NCI-H460 (cell line): ENCODE data around the gene KDM7A. TPM values are rescaled to one million over a fixed set of nuclear protein-coding genes. Genes with fewer than 3 reads are reported as not detected.
"Not testable (repeated sequence)": the region's sequence is repeated elsewhere in the genome, so short reads cannot be mapped to it uniquely, and the experiment has no call there.

Source experiments
- DNase-seq: peaks from one replicate; pipeline ENCODE4 v3.0.0-alpha.2; 2016; ENCODE audit warnings: low read depth; ENCODE audit errors: extremely low read depth
- total RNA-seq: library from RNA; depleted of rRNA; stranded (reverse); fragments of >200 nt; shearing (Covaris generic); gene quantifications from 2 replicates; pipeline ENCODE4 v1.2.3, GENCODE V29; 2014

KDM7A gene
- total RNA-seq, 1 experiment from 2014 or later = 11.0 TPM

DNA sequence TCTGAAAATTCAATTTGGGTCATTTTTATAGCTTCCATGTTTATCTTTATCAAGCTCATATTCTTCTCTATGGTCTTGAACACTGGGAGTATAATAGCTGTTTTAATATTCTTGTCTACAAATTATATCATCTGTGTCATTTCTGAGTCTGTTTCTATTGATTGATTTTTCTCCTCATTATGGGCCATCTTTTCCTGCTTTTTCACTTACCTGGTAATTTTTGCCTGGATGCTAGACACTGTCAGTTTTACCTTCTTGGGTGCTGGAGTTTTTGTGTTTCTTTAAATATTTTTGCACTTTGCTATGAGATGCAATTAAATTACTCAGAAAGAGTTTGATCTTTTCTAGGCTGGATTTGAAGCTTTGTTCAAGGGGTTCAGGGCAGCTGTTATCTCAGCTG lies 26.8 kb upstream of the KDM7A start:
- no peak for DNase-seq

DNA sequence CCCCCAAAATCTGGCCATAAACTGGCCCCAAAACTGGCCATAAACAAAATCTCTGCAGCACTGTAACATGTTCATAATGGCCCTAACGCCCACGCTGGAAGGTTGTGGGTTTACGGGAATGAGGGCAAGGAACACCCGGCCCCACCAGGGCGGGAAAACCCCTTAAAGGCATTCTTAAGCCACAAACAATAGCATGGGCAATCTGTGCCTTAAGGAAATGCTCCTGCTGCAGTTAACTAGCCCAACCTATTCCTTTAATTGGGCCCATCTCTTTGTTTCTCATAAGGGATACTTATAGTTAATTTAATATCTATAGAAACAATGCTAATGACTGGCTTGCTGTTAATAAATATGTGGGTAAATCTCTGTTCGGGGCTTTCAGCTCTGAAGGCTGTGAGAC lies 26.2 kb upstream of the KDM7A start:
- not testable (repeated sequence) for DNase-seq

DNA sequence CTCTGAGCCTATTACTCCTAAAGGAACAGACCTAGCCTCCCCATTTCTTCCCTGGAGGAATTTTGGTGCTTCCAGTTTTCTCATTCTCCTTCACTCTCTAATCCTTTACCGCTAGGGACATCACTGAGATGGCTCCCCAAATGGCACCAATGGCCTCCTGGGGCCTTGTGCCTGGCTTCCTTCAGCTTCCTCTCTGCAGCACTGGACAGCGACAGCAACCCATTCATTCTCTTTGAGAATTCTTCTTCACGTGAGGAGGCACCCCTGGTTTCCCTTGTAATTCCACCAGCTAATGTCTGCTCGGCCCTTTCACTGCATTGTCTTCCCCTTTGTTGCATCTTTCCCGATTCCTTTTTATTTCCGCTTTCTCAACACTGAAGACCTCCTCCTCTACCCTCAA lies 24.6 kb upstream of the KDM7A start:
- no peak for DNase-seq

DNA sequence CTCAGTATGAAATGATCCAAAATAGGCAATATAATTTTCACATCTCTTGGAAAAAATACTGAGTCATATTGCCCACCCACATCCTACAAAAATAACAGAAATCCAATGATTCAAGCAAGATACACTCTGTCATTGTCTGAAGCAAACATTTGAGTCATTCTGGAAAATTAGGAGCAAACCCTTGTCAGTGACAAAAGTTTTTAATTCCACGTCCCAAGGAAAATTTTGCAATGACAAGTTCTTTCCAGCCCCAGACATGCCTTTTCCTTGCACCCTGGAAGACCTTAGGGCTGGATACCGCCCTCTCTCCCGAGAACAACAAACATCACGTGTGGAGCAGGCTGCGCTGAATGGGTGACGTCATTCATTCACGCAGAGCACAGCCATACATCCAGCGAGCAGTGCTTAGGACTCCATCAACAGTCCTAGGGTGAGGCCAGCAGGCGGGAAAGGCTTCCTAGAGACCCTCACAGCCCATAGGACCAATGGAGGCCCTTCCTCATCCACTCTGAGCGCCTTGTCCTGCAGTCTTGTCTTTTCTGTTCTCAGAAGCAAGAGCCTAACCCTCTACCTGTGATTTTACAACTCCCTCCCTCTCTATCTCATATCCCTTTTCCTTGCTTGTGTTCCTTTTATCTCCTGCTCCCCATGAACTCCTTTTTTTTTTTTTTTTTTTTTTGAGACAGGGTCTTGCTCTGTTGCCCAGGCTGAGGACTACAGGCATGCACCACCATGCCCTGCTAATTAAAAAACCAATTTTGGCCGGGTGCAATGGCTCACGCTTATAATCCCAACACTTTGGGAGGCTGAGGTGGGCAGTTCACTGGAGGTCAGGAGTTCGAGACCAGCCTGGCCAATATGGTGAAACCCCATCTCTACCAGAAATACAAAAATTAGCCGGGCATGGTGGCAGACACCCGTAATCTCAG lies 23.5 kb upstream of the KDM7A start:
- peak; percentile 47 for DNase-seq

DNA sequence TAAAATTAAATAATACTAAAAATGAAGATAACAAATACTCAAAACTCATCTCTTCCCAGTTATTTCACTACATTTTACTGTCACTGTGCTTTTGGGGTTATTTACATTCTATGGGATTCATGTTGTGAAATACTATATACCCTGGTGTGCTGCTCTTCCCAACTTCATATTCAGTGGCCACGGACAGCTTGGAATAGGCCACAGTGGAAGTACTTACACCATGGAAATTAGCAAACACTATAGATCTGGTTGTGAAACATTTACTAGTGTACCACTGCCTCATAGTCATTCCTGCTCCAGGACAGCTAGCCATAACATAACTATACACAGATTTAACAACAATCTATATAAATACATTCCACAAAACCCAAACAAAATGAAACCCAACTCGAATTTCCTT lies 21.2 kb upstream of the KDM7A start:
- no peak for DNase-seq

DNA sequence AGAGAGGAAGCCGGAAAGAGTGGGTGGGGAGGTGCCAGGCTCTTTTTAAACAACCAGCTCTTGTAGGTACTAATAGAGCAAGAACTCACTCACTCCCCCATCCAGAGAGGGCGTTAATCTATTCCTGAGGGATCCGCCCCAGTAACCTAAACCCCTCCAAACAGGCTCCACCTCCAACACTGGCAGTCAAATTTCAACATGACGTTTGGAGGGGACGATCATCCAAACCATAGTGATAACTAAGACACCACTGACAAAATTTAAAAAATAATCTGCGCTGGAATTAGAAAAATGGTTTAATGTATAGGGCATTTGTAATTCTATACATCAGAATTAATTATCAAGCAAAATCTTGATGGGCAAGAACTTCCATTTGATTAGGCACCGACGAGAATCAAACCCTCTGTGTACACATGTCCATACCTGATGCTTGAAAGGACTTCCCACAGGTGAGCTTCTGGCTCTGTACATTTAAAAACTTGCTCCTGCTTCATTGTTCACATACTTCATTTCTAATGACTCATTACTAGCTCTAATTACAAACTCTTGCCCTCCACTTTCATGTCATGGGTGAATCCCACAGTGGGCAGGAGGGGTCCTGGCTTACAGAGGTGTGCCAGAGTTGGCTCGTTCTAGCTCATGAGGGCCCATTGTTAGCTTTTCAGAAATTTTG lies 20.6 kb upstream of the KDM7A start:
- DNase-seq = no peak

DNA sequence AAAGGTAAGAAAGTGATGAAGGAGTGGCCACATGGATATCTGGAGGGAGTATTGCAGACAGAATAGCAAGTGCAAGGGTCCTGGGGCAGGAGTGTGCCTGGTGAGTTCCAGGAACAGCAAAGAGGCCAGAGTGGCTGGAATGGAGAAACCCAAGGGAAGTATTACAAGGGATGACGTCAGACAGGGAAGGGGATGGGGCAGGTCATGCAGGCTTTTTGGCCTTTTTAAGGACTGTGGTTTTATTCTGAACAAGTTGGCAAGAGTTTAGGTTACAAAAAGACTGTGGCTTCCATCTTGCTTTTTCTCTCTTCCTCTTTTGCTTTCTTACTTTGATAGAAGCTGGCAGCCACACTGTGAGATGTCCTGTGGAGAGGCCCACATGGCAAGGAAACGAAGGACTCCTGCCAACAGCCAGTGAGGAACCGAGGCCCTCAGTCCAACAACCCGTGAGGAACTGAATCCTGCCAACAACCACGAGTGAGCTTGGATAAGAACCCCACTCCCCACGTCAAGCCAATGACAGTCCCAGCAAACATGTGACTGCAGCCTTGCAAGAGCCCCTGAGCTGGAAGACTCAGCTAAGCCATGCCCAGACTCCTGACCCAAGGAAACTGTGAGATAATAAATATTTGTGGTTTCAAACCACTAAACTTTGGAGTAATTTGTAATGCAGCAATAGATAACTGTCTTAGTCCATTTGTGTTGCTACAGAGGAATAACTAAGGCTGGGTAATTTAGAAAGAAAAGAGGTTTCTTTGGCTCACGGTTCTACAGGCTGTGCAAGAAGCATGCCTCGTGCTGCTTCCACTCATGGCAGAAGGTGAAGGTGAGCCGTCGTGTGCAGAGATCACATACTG lies 19.8 kb upstream of the KDM7A start:
- DNase-seq = no peak

DNA sequence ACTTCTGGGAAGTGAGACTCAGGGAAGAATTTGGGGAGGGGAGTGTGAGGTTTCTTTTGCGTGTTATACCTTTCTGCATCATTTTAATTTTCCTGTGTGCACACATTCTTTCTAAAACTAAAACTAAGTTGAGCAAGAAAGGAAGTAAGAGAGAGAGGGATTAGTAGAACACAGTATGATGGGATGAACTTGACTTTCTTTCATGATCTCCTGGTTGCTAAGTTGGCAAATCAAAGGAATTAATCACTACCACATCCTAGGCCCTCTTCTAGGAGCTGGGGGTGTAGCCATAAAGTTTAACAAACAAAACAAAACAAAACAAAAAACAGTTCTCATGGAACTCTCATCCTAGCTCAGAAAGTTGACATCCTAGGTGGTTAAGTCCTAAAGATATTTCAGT lies 19.1 kb upstream of the KDM7A start:
- DNase-seq = no peak

DNA sequence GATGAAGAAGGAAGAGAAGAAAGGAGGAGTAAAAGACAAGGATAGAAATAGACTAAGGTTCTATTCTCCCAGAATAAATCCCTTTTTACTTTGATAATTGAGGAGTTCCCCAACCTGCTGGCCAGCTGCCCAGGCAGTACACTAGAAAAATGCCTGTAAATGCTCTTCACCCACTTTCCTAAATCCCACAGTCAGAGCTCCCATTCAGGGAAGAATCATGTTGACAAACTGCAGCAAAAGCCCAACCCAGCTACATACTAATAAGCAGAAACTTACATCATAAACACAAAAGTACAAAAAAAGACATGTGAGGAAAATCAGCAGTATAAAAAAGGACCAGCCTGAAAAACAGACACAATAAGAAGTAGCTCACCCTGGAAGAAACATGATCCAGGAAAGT lies 15.8 kb upstream of the KDM7A start:
- DNase-seq = no peak

DNA sequence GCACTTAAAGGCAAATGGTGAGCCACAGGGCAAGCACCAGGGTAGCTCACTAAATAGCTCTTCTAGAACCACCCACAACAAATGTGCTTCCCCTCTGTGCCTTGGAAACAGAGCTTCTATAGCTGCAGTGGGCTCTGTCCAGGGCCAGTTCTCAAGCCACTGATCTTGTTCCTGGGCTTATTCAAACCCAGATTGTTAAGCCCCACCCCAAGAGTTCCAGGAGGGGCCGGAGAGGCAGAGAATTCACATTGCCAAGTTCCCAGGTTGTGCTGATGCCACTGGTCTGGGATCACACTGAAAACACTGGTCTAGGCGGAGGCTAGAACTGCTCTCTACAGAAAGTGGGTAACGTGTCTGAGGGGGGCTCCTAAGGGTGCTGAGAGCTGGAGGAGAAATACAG lies 15.4 kb upstream of the KDM7A start:
- DNase-seq = no peak

DNA sequence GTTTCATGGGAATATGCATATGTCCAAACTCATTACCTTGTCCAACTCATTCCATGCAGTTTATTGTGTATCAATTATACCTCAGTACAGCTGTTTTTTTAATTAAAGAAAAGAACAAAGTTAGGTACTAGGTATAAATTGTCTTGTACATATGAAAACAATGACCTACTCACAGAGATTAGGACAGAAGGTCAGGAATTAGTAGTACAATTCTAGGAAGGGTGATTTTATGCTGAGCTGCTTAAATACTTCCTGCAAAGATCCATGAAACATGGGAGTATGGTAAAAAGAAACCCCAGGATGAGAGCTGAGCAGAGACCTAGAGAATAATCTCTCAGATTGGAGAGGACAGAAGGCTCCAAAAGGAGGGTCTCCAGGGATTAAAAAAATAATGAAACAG lies 13.8 kb upstream of the KDM7A start:
- DNase-seq = no peak

DNA sequence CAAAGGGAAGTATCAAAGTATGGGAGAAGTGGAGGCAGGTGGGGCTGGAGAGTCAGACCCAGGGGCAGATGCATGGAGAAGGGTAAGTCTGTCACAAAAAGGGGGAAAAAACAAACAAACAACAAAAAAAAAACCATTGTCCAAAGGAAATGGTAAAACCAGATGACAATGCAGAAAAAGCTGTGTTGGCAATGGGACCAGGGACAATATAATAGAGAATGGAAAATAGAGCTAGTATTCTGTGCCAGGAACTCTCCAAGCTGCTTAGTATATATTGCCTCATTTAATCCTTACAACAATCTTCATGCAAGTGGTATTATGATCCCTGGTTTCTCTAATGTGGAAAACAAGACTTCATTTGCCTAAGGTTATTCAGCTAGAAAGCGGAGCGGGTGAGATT lies 13.1 kb upstream of the KDM7A start:
- no peak for DNase-seq

DNA sequence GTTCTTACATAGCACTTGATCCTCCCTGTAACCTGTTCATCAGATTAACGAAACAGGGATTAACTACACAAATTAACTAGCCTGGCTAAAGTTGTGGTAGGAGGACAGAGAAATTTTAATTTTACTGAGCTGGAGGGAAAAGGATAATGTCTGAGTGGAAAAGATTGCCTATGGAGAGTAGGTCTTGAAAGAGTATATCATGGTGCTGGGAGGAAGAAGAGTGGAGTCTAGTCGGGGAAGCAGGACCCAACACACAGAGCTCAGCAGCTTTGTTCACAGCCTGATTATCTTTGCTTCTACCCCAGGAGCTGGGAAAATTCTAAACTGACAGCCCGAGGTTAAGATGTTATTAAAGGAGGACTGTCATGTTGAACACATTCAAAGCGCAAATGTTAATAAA lies 6.1 kb upstream of the KDM7A start:
- DNase-seq = no peak

DNA sequence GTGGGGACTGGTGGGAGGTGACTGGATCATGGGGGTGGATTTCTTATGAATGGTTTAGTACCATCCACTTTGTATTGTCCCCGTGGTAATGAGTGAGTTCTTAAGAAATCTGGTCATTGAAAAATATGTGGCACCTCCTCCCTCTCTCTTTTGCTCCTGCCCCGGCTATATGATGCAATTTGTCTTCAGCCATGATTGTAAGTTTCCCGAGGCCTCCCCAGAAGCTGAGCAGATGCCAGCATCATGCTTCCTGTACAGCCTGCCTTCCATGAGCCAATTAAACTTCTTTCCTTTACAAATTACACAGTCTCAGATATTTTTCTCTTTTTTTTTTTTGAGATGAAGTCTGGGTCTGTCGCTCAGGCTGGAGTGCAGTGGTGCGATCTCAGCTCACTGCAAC lies 2.6 kb upstream of the KDM7A start:
- no peak for DNase-seq

DNA sequence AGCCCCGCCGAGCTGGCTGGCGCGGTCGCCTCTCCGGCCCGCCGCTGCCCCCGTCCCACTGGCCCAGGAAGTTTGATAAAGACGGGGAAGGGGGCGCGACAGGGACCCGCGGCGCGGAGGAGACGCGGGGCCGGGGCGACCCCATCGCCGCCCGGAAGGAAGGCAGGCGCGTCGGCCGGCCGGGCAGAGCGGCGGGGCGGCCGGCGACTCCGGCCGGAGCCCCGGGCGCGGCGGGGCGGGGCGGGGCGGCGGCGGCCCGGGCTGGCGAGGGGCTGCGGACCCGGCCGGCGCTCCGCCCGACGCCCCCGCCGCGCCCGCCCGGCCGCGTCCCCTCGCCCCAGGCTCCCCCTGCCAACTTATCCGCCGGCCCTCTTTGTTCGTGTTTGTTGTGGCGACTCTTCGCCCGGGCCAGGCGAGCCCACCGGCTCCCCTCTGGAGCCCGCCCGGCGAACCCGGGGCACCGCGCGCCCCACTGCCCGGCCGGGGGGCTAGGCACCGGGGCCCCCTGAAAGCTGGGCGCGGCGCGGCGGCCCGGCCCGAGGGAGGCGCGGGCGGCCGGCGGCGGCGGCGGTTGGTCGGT lies 571 bp downstream of the KDM7A start:
- no peak for DNase-seq

DNA sequence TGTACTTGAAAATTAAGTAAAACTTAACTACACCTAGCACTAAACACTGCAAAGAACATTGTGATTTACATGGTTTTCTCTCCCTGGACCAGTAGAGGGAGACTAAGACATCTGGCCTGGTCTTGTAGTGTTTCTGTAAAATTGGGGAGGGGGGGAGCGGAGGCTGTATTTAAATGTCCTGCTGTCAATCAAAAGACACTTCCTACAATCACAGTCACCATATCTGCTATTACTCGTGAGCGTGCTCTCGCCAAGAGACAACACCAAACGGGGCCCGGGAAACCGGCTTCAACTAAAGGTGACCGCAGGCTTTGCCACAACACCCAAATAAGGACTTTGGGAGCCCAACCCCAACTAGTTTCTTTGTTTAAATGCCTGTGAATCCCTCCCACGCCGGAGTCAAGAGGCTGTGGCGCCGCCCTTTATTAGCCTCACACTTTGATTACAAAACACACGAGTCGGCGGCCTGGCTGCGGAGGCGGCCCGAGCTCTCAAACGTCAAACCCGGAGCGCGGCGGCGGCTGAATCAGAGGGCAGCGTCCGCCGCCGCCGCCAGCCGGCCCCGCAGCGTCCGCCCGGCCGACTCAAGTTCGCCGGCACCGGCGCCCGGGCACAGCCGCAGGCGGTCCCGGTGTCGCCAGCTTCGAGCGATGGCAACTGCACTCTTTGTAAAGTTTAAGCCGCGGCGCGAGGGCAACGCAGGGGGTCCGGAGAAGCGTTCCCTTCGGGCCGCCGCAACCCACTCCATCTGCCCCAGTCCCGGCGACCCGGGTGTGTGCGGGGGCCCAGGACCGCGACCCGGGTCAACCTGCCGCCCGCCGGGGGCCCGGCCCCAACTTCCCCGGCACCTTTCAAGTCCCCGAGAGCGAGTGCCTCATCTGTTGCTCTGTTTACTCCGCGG lies 1.3 kb downstream of the KDM7A start:
- peak; percentile 94 for DNase-seq

DNA sequence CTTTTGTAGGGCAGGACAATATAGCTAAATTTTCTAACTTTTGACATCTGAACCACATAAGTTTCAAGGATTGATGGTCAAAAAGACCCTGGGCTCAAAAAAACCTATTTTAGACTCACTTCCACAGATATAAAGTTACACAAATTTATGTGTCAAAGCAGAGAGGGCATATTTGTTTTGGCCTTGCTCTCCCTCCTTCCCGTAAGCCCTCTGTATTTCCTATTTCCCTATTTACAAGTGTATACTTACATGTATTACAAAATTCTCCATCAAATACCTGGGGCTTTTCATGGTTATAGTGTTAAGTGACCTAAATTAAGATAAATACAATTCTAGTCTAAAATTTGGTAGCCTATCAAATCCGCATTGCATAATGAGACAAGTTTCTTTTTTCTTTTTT lies 2.6 kb downstream of the KDM7A start:
- DNase-seq = no peak

DNA sequence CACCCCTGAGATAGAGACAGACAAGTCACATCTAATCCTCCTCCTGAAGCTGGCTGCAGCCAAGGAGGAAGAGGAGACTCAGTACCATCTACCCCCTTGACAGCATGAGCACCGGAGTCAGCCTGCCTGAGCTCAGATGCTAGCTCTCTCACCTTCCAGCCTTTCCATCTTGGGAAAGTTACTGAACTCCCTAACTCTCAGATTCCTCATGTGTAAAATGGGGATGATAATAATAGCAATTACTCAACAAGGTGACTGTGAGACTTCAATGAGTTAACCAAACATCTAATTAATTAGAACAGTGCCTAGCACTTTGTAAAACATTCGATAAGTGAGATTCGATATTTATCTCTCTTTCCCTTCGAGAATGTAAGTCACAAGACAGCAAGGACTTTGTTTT lies 6.4 kb downstream of the KDM7A start:
- no peak for DNase-seq

DNA sequence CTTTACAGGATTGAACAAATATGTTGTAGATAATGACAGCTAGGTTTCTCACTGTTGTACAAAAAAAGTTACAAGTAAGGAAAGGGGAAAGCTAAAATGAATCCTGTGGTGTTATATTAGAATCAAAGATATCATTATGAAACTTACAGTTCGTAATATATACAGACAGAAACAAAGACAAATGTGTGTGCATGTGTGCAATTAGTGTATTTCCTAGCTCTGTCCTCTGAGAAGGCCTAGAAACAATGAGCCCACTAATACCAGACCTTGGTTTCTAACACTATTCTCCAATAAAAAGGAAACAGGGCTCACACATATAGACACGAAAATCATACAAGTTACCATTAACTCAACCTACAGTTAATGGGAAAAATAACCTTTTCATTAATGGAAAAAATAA lies 8.0 kb downstream of the KDM7A start:
- DNase-seq = no peak

DNA sequence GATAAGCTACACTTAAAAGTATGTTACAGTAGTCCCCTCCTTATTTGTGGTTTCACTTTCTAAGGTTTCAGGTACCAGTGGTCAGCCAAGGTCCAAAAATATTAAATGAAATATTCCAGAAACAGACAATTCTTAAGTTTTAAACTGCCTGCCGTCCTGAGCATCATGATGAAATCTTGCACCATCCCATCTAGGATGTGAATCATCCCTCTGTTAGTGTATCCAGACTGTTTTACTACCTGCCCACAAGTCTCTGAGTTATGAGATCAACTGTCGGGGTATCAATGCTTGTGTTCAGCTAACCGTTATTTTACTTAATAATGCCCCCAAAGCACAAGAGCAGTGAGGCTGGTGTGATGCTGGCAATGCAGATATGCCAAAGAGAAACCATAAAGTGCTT lies 11.4 kb downstream of the KDM7A start:
- peak; percentile 63 for DNase-seq
